ENCODE measurements around the gene CD53.

The CD53 gene

GRCh38 chr1:110890474-110891196 lies 17.7 kb downstream of the CD53 start:
- TF ChIP-seq GATA2 (IDR thresholded peaks at IDR 0.05; ENCODE audit: low read depth, low read length), result no peak
- TF ChIP-seq GATA3 (IDR thresholded peaks at IDR 0.05; ENCODE audit: low read depth, low read length), result no peak

- TF ChIP-seq GATA3 (IDR thresholded peaks at IDR 0.05; ENCODE audit: low read depth, low read length), result no peak
- TF ChIP-seq GATA2 (IDR thresholded peaks at IDR 0.05; ENCODE audit: low read depth, low read length), result no peak
Measured at GRCh38 chr1:110893908-110894490, 21.1 kb downstream of the CD53 start.

- no peak for TF ChIP-seq GATA3 (IDR thresholded peaks at IDR 0.05; ENCODE audit: low read depth, low read length)
- no peak for TF ChIP-seq GATA2 (IDR thresholded peaks at IDR 0.05; ENCODE audit: low read depth, low read length)
Measured at GRCh38 chr1:110896090-110896489, 23.1 kb downstream of the CD53 start.

- no peak for TF ChIP-seq GATA3 (IDR thresholded peaks at IDR 0.05; ENCODE audit: low read depth, low read length)
- TF ChIP-seq GATA2 (IDR thresholded peaks at IDR 0.05; ENCODE audit: low read depth, low read length), result no peak
Measured at GRCh38 chr1:110897681-110898080, 24.7 kb downstream of the CD53 start.

- TF ChIP-seq GATA2 (IDR thresholded peaks at IDR 0.05; ENCODE audit: low read depth, low read length) (no peak), GATA3 (IDR thresholded peaks at IDR 0.05; ENCODE audit: low read depth, low read length) (no peak)
Measured at GRCh38 chr1:110898734-110899457, 25.9 kb downstream of the CD53 start.

- TF ChIP-seq GATA3 (IDR thresholded peaks at IDR 0.05; ENCODE audit: low read depth, low read length), result no peak
- no peak for TF ChIP-seq GATA2 (IDR thresholded peaks at IDR 0.05; ENCODE audit: low read depth, low read length)
Measured at GRCh38 chr1:110899458-110899843, 26.5 kb downstream of the CD53 start.

GRCh38 chr1:110902820-110903463 lies 30.0 kb downstream of the CD53 start:
- TF ChIP-seq GATA3 (IDR thresholded peaks at IDR 0.05; ENCODE audit: low read depth, low read length), result no peak
- no peak for TF ChIP-seq GATA2 (IDR thresholded peaks at IDR 0.05; ENCODE audit: low read depth, low read length)

GRCh38 chr1:110903853-110904500 lies 31.0 kb downstream of the CD53 start:
- TF ChIP-seq GATA3 (IDR thresholded peaks at IDR 0.05; ENCODE audit: low read depth, low read length) (no peak), GATA2 (IDR thresholded peaks at IDR 0.05; ENCODE audit: low read depth, low read length) (no peak)

- TF ChIP-seq GATA3 (IDR thresholded peaks at IDR 0.05; ENCODE audit: low read depth, low read length) (no peak), GATA2 (IDR thresholded peaks at IDR 0.05; ENCODE audit: low read depth, low read length) (no peak)
Measured at GRCh38 chr1:110912784-110913183, 39.8 kb downstream of the CD53 start.

GRCh38 chr1:110914676-110915075 lies 41.7 kb downstream of the CD53 start:
- TF ChIP-seq GATA2 (IDR thresholded peaks at IDR 0.05; ENCODE audit: low read depth, low read length) (no peak), GATA3 (IDR thresholded peaks at IDR 0.05; ENCODE audit: low read depth, low read length) (no peak)

- no peak for TF ChIP-seq GATA3 (IDR thresholded peaks at IDR 0.05; ENCODE audit: low read depth, low read length)
- no peak for TF ChIP-seq GATA2 (IDR thresholded peaks at IDR 0.05; ENCODE audit: low read depth, low read length)
Measured at GRCh38 chr1:110915804-110916203, 42.9 kb downstream of the CD53 start.

- TF ChIP-seq GATA3 (IDR thresholded peaks at IDR 0.05; ENCODE audit: low read depth, low read length) (no peak), GATA2 (IDR thresholded peaks at IDR 0.05; ENCODE audit: low read depth, low read length) (no peak)
Measured at GRCh38 chr1:110916274-110916668, 43.3 kb downstream of the CD53 start.

- TF ChIP-seq GATA3 (IDR thresholded peaks at IDR 0.05; ENCODE audit: low read depth, low read length) (no peak), GATA2 (IDR thresholded peaks at IDR 0.05; ENCODE audit: low read depth, low read length) (no peak)
Measured at GRCh38 chr1:110916669-110917306, 43.8 kb downstream of the CD53 start.

All from SH-SY5Y (cell line).